Dendritic cell treated with granulocyte-macrophage colony-stimulating factor and Interleukin-4, amounts not matched to agents 40 ng/mL and 50 ng/mL, for 4 days (primary cell): ENCODE measurements around the gene MROH7.

Experiments
- H3K27ac Mint-ChIP-seq: one replicate; pipeline ENCODE4 v1.8.0; 2022; ENCODE audit warnings: mild to moderate bottlenecking, mixed read lengths
- H3K27me3 Mint-ChIP-seq: one replicate; pipeline ENCODE4 v1.8.0; 2022; ENCODE audit warnings: mild to moderate bottlenecking, mixed read lengths
- H3K36me3 Mint-ChIP-seq: one replicate; pipeline ENCODE4 v1.8.0; 2022; ENCODE audit warnings: low read depth, mixed read lengths
- H3K4me1 Mint-ChIP-seq: one replicate; pipeline ENCODE4 v1.8.0; 2022; ENCODE audit warnings: low read depth, mixed read lengths
- H3K4me3 Mint-ChIP-seq: one replicate; pipeline ENCODE4 v1.8.0; 2022; ENCODE audit warnings: mild to moderate bottlenecking, moderate library complexity, mixed read lengths
- H3K9me3 Mint-ChIP-seq: one replicate; pipeline ENCODE4 v1.8.0; 2022; ENCODE audit warnings: mixed read lengths
- intact Hi-C: fragments of 100-400 bp; cut with micrococcal nuclease; formaldehyde crosslinking; loops from one replicate; pipeline ENCODE4 v1.15.0; 2022

Gene MROH7

GRCh38 chr1:54604572-54605370 is 36.8 kb upstream of the MROH7 start:
- H3K9me3 Mint-ChIP-seq: no peaks in the 10 kb centered on the region
- H3K27ac Mint-ChIP-seq: no peak overlapping the region
- H3K4me3 Mint-ChIP-seq: no peak overlapping the region
- no peaks in the 10 kb centered on the region for H3K27me3 Mint-ChIP-seq
- intact Hi-C loops: no loop called here
- peaks cover 4% of the 10 kb centered on the region for H3K4me1 Mint-ChIP-seq
- H3K36me3 Mint-ChIP-seq: peaks cover 52% of the 10 kb centered on the region

- no peaks in the 10 kb centered on the region for H3K9me3 Mint-ChIP-seq
- H3K4me3 Mint-ChIP-seq: no peak overlapping the region
- H3K36me3 Mint-ChIP-seq: peaks cover 43% of the 10 kb centered on the region
- no peaks in the 10 kb centered on the region for H3K27me3 Mint-ChIP-seq
- H3K27ac Mint-ChIP-seq: no peak overlapping the region
- intact Hi-C loops: no loop called here
- peaks cover 4% of the 10 kb centered on the region for H3K4me1 Mint-ChIP-seq
Observed at GRCh38 chr1:54606096-54606989, 35.2 kb upstream of the MROH7 start.

GRCh38 chr1:54606990-54607325 is 34.6 kb upstream of the MROH7 start:
- Mint-ChIP-seq H3K4me1 (peaks cover 4% of the 10 kb centered on the region), H3K9me3 (no peaks in the 10 kb centered on the region), H3K36me3 (peaks cover 39% of the 10 kb centered on the region), H3K27me3 (no peaks in the 10 kb centered on the region), H3K4me3 (no peak overlapping the region), H3K27ac (no peak overlapping the region)
- intact Hi-C loops: no loop called here

DNA sequence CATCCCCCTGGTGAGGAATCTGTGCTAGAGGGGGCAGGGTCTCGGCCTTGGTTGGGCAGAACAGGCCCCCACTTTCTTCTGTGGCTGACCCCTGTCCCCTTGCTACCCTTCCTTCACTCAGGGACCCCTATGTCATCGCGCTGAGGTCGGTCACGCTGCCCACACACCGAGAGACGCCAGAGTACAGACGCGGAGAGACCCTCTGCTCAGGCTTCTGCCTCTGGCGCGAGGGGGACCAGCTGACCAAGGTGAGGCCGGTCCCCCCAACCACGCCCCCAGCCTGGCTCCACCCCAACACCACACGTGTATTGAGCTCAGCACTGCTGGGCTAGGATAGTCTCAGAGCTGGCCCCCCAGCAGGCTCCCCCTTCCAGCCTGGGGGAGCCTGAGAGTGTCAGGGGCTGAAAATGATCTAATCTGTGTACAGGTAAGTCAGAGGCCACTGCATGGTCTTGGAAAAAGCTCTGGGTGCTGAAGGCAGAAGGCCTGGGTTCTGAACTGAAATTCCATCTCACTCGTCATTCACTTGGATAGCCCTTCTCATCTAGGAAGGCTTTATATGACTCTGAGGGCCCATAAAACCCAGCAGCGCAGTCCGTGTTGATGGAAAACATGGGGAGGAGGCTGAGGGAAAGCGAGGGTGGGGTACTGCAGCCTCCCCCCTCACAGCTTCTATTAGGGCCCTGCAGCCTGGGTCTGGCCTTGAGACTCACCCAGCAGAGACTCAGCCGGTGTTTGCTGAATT is 33.6 kb upstream of the MROH7 start:
- H3K36me3 Mint-ChIP-seq: peaks cover 32% of the 10 kb centered on the region
- H3K4me3 Mint-ChIP-seq: no peak overlapping the region
- H3K9me3 Mint-ChIP-seq: no peaks in the 10 kb centered on the region
- intact Hi-C loops: no loop called here
- peaks cover 4% of the 10 kb centered on the region for H3K4me1 Mint-ChIP-seq
- no peak overlapping the region for H3K27ac Mint-ChIP-seq
- H3K27me3 Mint-ChIP-seq: no peaks in the 10 kb centered on the region

- H3K4me3 Mint-ChIP-seq: no peak overlapping the region
- H3K9me3 Mint-ChIP-seq: no peaks in the 10 kb centered on the region
- H3K27me3 Mint-ChIP-seq: no peaks in the 10 kb centered on the region
- H3K27ac Mint-ChIP-seq: no peak overlapping the region
- peaks cover 4% of the 10 kb centered on the region for H3K4me1 Mint-ChIP-seq
- intact Hi-C loops: no loop called here
- peaks cover 32% of the 10 kb centered on the region for H3K36me3 Mint-ChIP-seq
Observed at GRCh38 chr1:54608566-54609230, 32.9 kb upstream of the MROH7 start.

DNA sequence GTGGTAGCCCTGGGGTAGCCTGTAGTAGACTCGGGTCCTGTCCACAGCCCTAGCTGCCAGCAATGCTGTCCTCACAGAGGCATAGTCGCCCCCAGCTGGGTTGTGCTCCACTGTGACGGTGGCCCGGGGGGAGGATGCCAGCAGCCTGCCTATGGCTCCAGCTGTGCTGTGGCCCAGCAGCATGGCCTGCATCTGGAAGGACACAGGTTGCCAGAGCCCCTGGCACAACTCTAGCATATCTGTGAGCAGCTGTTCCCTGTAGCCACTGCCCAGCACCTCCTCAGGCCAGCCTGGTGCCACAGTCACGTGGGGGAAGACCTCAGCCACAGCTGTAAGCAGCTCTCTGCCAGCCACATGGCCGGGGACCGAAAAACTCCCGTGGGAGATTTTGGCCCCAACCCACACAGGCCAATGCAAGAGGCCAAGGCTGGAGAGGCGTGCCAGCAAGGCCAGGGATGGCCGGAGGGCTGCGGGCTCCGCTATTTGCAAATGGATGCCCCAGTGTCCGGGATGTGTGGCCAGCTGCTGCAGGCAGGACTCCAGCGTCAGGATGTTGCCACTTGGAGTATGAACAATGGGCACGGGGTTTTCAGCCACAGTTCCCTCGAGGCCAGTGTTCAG is 32.2 kb upstream of the MROH7 start:
- H3K27ac Mint-ChIP-seq: no peak overlapping the region
- peaks cover 3% of the 10 kb centered on the region for H3K4me1 Mint-ChIP-seq
- intact Hi-C loops: no loop called here
- no peak overlapping the region for H3K4me3 Mint-ChIP-seq
- no peaks in the 10 kb centered on the region for H3K9me3 Mint-ChIP-seq
- no peaks in the 10 kb centered on the region for H3K27me3 Mint-ChIP-seq
- peaks cover 30% of the 10 kb centered on the region for H3K36me3 Mint-ChIP-seq

GRCh38 chr1:54610048-54610447 is 31.5 kb upstream of the MROH7 start:
- H3K27me3 Mint-ChIP-seq: no peaks in the 10 kb centered on the region
- H3K36me3 Mint-ChIP-seq: peaks cover 24% of the 10 kb centered on the region
- H3K4me3 Mint-ChIP-seq: no peak overlapping the region
- intact Hi-C loops: no loop called here
- no peaks in the 10 kb centered on the region for H3K4me1 Mint-ChIP-seq
- no peaks in the 10 kb centered on the region for H3K9me3 Mint-ChIP-seq
- H3K27ac Mint-ChIP-seq: no peak overlapping the region

- intact Hi-C loops: no loop called here
- H3K4me1 Mint-ChIP-seq: no peaks in the 10 kb centered on the region
- H3K9me3 Mint-ChIP-seq: no peaks in the 10 kb centered on the region
- H3K36me3 Mint-ChIP-seq: peaks cover 19% of the 10 kb centered on the region
- H3K27ac Mint-ChIP-seq: no peak overlapping the region
- no peak overlapping the region for H3K4me3 Mint-ChIP-seq
- no peaks in the 10 kb centered on the region for H3K27me3 Mint-ChIP-seq
Observed at GRCh38 chr1:54610601-54611580, 30.7 kb upstream of the MROH7 start.

DNA sequence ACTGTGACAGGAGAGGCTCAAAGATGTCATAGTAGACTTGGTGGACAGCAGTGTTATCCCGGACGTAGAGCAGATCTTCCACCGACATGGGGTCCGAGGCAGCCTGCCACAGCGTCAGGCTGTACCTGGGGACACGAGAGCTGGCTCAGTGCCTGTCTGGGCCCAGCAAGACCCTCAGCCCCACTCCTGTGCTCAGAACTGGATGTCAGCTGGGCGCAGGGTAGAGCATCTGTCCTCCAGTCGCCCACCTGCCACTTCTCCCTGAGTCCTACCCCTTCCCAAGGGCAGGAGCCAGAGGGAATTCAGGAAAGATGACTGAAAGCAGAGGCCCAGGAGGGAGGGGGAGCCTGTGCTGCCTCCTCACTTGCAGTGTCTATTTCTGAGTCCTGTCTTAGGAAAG is 30.0 kb upstream of the MROH7 start:
- H3K27me3 Mint-ChIP-seq: no peaks in the 10 kb centered on the region
- no peak overlapping the region for H3K4me3 Mint-ChIP-seq
- intact Hi-C loops: no loop called here
- H3K36me3 Mint-ChIP-seq: peaks cover 19% of the 10 kb centered on the region
- no peaks in the 10 kb centered on the region for H3K4me1 Mint-ChIP-seq
- H3K27ac Mint-ChIP-seq: no peak overlapping the region
- no peaks in the 10 kb centered on the region for H3K9me3 Mint-ChIP-seq

DNA sequence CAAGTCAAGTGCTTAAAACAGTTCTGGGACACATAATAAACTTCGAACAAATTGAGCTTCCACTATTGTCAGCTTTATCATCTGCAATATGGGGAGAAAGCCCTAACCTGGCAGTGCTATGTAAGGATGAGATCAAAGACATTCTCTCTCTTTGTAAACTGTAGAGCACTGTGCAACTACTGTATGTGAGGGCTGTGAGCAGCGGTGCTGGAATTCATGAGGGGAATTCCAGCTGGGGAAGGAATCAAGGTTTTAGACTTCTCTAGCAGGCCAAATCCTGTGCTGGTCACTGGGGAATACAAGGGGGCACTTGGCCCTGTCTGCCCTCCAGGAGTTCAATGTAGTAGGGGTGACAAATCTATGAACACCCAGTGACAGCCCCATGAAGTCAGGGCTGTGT is 27.6 kb upstream of the MROH7 start:
- H3K27ac Mint-ChIP-seq: no peak overlapping the region
- peaks cover 3% of the 10 kb centered on the region for H3K36me3 Mint-ChIP-seq
- no peaks in the 10 kb centered on the region for H3K27me3 Mint-ChIP-seq
- no peaks in the 10 kb centered on the region for H3K9me3 Mint-ChIP-seq
- intact Hi-C loops: no loop called here
- H3K4me1 Mint-ChIP-seq: no peaks in the 10 kb centered on the region
- H3K4me3 Mint-ChIP-seq: no peak overlapping the region

DNA sequence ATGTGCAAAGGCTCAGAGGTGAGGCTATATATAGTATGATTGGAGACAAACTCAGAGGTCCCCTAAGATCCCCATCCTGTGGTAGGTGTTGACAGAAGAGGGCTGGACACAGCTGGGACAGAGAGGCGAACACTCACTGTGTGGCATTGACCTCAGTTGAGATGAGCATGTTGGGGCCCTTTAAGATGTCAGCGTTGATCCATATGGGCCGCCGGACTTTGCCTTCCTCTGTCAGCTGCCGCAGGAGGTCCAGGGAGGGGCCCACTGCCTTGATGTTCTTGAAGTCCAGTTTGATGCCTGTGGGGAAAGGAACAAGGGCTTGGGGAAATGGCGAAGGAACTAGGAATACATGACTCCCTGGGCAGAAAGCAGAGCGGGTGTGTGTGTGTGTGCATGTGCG is 27.0 kb upstream of the MROH7 start:
- intact Hi-C loops: no loop called here
- H3K9me3 Mint-ChIP-seq: no peaks in the 10 kb centered on the region
- H3K27ac Mint-ChIP-seq: no peak overlapping the region
- no peak overlapping the region for H3K4me3 Mint-ChIP-seq
- H3K27me3 Mint-ChIP-seq: no peaks in the 10 kb centered on the region
- no peaks in the 10 kb centered on the region for H3K36me3 Mint-ChIP-seq
- no peaks in the 10 kb centered on the region for H3K4me1 Mint-ChIP-seq

- H3K36me3 Mint-ChIP-seq: no peaks in the 10 kb centered on the region
Observed at GRCh38 chr1:54615531-54616279, 25.9 kb upstream of the MROH7 start.

More at GRCh38 chr1:54615531-54616279, 25.9 kb upstream of the MROH7 start:
- no peaks in the 10 kb centered on the region for H3K4me1 Mint-ChIP-seq
- H3K27me3 Mint-ChIP-seq: no peaks in the 10 kb centered on the region
- H3K27ac Mint-ChIP-seq: no peak overlapping the region
- H3K4me3 Mint-ChIP-seq: no peak overlapping the region
- no peaks in the 10 kb centered on the region for H3K9me3 Mint-ChIP-seq
- intact Hi-C loops: no loop called here
